ENCODE results near the gene ZNF865. TPM values are rescaled to one million over a fixed set of nuclear protein-coding genes. Genes with fewer than 3 reads are reported as not detected.
A peak's percentile ranks its signal among the peaks of the same experiment; 100 is the strongest.

Gene ZNF865
- total RNA-seq, 1 experiment from 2014 or later = 16.2 TPM

- peaks cover 55 to 68% of the 10 kb centered on the region in 2 experiments for H3K36me3 ChIP-seq (ENCODE audit: control insufficient read depth in 1 of 2, insufficient read depth in 2 of 2, low read length in 2 of 2)
- peaks cover 9 to 21% of the 10 kb centered on the region in 2 experiments; a peak in 3 of 4 replicates for H3K4me1 ChIP-seq (ENCODE audit: control insufficient read depth in 1 of 2, insufficient read depth in 2 of 2, low read length in 2 of 2)
- POLR2A ChIA-PET = no interaction called here
- H3K9ac ChIP-seq (ENCODE audit: low read length) = no peak overlapping the region
- RAD21 ChIA-PET (ENCODE audit: low non-redundant PET in 1 of 2, low total read pairs in 2 of 2, uncharacterized antibody in 2 of 2, unreplicated experiment in 2 of 2) = no interaction called here
- ATAC-seq = peak; percentile 22; the same call in 1 of the 2 replicates
- H3K79me2 ChIP-seq (ENCODE audit: insufficient read depth, low read length) = peaks cover 99% of the 10 kb centered on the region
- no peaks in the 10 kb centered on the region for H3K9me2 ChIP-seq (ENCODE audit: insufficient read depth)
- CTCF ChIA-PET = no interaction called here
- no TSS peak for BruUV-seq (replicated peaks)
- H2AFZ ChIP-seq (ENCODE audit: low read depth, low read length, poor library complexity, severe bottlenecking) = no peak overlapping the region
- no peak overlapping the region for H3K27ac ChIP-seq (ENCODE audit: low read depth, low read length)
- H3K4me2 ChIP-seq (ENCODE audit: low read length) = no peak overlapping the region
- peaks cover 6% of the 10 kb centered on the region; the same call in 1 of the 2 replicates for H4K20me1 ChIP-seq (ENCODE audit: insufficient read depth)
- H3K4me3 ChIP-seq (replicated peaks in 1 of 2; ENCODE audit: low read depth in 1 of 2, low read length in 2 of 2) = no peak overlapping the region
- no peaks in the 10 kb centered on the region for H3K9me3 ChIP-seq (ENCODE audit: control insufficient read depth in 1 of 2, insufficient read depth in 1 of 2, low read depth in 1 of 2, low read length in 2 of 2)
- intact Hi-C loops (cut with micrococcal nuclease) = no loop called here
- no peaks in the 10 kb centered on the region for H3K27me3 ChIP-seq (ENCODE audit: insufficient read depth, low read length)
- DNase-seq (ENCODE audit: low read depth, low spot score) = no peak
- no peak for TF ChIP-seq ELF1 (IDR thresholded peaks at IDR 0.05; ENCODE audit: borderline replicate concordance, low read depth)
- no peak for TF ChIP-seq JUND (IDR thresholded peaks at IDR 0.05)
- no peak for TF ChIP-seq ZFX (IDR thresholded peaks at IDR 0.05)
- TF ChIP-seq FOSL1 (IDR thresholded peaks at IDR 0.05; ENCODE audit: low read depth) = no peak
- no peak for TF ChIP-seq EZH2 (IDR thresholded peaks at IDR 0.05)
- TF ChIP-seq SRF (IDR thresholded peaks at IDR 0.05; ENCODE audit: low read depth) = no peak
- no peak for TF ChIP-seq YY1 (IDR thresholded peaks at IDR 0.05; ENCODE audit: extremely low read depth, insufficient replicate concordance, low read depth, low read length)
- TF ChIP-seq RAD21 (IDR thresholded peaks at IDR 0.05; ENCODE audit: low read depth) = no peak
- no peak for TF ChIP-seq POLR2A (IDR thresholded peaks at IDR 0.05; ENCODE audit: borderline replicate concordance, extremely low read depth, insufficient read depth, insufficient read length)
- TF ChIP-seq CTCF (IDR thresholded peaks at IDR 0.05 in 2 of 3, conservative IDR thresholded peaks at IDR 0.05 in 1 of 3; ENCODE audit: borderline replicate concordance in 1 of 3, insufficient read depth in 1 of 3, low read depth in 2 of 3, low read length in 2 of 3) = no peak
Measured at GRCh38 chr19:55661826-55662225, 56.4 kb downstream of the ZNF865 start.
